NCI-H345 treated with DMSO at 0.1 percent for 48 hours (cell line): ENCODE measurements around the gene WWC2.

Source experiments
- DNase-seq: peaks from one replicate; lab custom pipeline; 2025; ENCODE audit not compliant: unreplicated experiment; lab: John Stamatoyannopoulos, UW

Gene WWC2

DNA sequence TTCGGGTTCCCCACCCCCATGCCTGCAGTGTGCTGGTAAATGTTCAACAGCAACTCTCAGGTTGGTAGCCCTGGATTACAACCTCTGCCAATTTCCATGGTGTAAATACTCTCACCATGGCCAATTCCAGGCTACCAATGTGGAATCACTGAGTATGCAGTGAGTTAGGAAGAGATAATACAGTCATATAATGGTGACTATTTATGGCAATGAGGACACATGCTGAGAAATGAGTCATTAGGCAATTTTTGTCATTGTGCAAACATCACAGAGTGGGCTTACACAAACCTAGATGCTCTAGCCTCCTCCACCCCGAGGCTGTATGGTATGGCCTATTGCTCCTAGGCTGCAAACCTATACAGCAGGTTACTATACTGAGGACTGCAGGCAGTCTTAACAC, 227.8 kb downstream of the WWC2 start:
- no peak for DNase-seq

DNA sequence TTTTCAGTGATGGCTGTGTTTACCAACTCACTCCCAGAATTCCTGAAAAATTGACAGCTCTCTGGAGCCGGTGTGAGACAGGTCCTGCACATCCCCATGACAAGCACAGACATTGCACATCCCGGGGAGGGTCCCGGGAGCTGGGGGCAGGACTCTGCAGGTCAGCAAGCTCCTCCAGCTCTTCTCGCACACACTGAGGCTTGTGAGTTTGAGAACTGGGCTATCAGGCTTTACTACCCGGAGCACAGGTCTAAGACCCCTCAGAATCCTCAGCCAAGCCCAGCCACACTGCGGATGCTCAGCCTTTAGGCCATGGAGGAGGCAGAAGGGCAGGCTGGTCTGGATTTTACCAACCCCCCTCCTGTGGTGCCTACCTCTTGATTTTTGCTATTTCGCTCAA, 228.8 kb downstream of the WWC2 start:
- no peak for DNase-seq

DNA sequence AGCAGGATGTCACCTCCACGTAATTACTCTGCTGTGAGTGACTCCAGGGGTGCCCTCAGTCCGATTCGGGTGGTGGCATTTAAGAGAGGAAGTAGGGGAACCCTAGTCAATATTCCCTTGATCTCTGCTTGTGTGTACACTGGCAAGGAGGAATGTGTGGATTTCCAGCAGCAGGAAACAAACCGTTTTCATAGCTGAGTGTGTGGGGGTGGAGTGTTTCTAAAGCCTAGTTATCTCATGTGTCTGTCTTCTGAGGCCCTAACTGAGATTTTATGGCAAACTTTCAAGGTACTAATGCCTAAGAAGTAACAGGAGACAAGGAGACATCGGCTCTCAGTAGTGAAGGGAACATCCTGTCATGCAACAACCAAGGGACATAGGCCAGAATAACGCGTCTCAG, 229.8 kb downstream of the WWC2 start:
- DNase-seq = no peak

DNA sequence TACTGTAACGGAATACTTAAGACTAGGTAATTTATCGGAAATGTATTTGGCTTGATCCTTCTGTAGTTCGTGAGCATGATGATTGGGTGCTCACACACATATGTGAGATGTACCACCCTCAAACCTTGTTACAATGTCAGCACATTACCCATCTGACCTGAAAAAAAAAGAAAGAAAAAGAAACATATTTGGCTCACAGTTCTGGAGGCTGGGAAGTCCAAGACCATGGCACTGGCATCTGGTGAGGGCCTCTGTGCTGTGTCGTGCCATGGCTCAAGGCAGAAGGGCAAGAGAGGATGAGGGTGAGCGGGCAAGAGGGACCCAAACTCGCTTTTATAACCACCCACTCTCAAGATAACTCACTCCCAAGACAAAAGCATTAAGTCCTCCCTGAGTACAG, 230.2 kb downstream of the WWC2 start:
- no peak for DNase-seq

DNA sequence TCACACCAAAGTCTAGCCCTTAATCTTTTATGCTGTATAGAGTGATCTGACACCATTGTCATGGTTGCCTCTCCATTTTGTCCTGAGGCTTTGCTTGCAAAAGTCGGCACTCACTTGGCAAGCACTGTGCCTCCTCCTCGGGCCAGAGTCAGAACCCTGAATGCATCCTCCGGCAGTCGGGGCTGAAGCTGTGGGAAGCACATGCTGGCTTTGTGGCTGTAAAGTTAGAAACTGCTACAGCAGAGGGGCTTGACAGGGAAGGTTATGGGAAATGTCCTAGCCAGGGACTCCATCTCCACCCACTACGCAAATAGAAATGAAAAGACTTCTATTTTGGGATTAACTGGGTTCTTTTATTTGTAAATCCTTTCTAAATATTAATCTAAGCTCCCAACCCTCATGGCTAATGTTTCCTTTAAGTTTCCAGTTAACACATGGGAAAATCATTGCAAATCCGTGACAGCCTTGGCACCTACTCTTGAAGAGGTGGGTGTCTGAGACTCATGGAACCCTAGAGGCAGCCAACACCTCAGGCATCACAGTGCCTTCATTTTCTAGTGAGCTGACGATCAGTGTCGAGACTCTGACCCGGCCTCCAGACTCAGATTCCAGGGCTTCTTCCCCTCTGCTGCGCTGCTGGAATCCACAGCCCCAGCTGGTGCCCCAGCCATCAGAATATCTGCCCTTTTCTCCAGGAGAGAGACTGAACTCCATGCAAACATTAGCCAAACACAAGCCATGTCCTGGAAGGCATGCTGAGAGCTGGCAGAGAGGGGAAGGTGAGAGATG, 231.1 kb downstream of the WWC2 start:
- no peak for DNase-seq

DNA sequence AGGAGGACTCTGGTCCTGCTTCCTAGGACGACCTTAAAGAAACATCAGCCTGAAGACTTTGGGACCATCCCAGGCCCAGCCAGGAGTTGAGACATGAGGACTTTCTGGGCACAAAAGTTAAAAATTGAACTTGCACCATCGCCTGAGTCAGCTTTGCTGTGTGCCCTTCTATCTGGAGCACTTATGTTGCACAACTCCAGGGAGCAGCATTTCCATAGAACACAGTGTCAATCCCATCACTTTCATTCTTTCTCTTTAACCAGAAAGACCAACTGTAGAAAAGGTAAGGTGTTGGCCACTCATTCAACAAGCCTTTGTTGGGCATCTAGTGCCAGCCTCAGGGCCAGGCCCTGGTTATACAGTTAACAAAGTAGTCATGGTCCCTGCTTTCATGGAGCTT, 231.8 kb downstream of the WWC2 start:
- no peak for DNase-seq

DNA sequence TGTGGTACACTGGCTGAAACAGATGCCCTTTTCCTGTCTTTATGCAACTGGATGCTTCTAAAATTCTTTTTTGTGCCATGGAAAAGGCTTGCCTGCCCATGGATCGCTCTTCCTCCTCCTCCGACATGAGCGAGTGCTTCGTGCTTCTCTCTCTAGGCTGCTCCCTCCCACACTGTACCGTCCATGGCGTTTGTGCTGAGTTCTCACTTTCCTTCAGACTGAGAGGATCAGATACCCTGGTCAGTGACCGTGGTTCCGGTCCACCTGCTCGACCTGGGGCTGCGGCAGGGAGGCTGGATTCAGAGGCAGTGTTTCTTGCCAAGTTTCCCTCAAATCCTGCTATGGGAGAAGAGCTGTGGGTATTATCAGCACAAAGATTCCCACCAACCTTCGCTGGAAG, 233.4 kb downstream of the WWC2 start:
- DNase-seq = no peak

DNA sequence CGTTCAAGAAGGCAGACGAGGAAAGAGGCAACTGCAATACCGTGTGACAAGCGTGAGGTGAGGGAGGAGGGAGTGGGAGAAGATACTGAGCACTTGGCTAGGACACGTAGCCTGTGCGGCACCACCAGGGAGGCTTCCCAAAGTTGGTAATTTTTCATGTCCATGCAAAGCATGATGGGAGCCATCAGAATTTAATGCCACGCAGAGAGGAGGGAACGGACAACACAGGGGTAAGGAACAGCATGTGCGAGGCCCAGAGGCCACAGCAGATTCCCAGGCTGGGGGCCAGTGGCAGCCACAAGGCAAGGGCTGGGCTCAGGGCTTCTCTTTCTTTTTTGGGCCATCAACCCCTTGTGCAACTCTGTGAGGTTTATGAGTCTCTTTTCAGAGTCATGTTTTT, 234.1 kb downstream of the WWC2 start:
- no peak for DNase-seq

DNA sequence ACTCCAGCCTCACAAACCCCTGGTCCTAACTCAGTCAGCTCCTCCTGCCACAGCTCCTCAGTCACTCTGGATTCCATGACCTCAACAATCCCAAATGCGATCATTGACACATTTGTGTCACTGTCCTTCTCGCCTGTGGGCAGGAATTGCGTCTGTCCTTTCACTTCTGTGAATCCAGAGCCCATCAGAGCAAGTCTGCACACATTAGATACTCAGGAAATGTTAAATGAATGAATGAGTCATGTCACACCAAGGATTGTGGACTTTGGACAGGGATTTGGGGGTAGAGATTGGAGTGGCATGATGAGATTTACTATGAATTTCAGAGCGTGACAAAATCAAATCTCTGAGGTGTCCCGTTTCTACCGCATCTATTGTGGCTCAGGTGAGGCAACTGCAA, 234.9 kb downstream of the WWC2 start:
- DNase-seq = no peak

DNA sequence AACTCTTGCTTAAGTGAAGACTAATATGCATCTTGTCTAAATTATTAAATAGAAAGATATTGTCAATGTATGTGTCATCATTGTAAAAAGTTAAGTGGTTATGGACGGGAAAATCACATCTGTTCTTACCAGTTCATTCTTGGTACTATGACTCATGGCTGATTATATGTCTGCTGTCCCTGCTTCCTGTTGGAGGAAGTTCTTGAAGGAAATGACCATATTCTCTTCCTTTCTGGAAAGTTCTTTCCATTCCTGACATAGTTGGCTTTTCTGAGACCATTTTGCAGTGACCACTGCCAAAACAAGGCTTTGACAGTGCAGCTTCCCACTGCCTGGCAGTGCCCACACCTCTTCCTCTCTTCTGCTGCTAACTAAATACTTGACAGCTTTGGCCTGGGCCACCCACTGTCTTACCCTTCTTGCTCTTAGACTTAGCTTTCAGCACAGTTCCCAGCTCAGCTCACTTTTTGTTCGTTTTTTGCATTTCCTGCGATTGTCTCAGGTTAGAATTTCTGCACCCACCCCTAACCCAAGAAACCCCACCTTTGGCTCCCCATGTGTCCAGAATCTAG, 236.4 kb downstream of the WWC2 start:
- DNase-seq = no peak

DNA sequence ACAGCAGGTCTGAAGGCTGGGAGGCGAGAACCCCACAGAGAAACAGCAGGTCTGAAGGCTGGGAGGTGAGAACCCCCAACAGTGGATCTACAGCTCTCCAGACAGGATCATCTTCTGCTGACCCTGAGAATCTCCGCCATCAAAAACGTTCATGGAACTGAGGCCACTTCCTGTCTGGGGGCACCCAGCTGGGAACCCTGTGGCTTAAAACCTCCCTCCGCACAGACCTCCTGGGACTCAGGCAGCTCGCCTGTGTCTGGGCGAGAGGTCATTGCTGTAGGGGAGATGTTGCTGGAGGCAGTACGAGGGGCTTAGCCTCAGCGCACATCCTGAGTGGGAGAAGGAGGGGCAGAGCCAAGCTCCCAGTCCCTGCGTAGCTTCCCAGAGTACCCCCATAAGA, 238.3 kb downstream of the WWC2 start:
- no peak for DNase-seq

DNA sequence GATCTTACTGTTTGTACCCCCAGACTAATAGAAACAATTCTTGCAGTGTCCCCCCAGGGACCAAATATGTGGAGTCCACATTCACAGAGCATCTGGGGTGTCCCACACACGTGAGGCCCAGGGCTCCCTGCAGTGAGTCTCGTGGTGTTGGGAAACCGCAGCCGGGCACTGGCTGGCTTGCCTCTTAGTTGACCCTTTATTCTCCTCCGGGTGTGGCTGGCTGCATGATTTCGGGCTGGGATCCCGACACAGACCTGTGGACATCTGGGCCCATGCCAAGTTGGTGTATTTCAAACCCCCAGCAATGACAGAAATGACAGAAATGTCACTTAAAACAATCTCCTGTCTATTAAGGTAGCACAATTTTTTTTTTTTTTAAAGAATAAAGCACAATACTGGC, 238.8 kb downstream of the WWC2 start:
- no peak for DNase-seq

DNA sequence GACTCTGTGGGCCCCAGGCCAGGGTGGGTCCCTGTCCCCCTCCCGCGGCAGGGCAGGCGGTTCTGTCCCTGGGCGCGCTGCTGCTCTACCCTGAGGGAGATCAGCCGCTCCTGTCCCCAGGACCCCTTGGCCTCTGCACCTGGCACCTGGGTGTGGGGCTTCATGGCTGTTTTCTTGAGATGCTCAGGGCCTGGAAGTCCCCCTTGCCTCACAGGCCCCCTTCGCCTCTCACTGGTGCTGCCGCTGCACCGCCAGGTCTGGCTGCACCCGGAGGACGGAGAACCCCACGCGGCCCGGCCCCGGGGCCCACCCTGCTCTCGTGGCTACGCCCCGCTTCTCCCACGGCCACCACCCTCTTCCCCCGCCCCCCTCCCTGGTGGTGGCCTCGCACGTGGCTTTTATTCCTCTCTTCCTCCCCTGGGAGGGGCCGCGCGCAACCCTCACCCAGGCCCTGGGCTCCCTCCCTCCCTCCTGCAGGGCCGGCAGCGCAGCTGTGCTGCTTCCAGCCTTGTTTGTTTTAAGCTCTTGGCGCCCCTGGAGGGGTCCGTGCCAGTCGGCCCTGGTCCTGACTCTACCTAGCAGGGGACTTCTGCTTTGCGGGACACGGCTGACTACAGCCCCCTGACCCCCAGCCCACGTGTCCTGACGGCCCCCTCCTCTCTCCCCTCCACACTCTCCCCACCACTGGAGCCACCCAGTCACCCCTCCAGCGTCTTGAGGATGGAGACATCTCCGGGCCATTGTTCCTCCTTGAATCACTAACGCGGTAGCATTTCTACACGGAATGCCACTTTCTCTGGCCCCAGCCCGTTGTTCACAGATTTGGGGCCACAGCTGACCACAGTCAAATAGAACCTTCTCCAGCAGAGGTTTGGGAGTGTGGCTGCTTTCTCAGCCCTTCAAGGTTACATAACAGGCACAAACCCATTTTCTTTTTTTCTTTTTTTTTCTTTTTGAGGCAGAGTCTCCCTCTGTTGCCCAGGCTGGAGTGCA, 243.8 kb downstream of the WWC2 start:
- DNase-seq = no peak

DNA sequence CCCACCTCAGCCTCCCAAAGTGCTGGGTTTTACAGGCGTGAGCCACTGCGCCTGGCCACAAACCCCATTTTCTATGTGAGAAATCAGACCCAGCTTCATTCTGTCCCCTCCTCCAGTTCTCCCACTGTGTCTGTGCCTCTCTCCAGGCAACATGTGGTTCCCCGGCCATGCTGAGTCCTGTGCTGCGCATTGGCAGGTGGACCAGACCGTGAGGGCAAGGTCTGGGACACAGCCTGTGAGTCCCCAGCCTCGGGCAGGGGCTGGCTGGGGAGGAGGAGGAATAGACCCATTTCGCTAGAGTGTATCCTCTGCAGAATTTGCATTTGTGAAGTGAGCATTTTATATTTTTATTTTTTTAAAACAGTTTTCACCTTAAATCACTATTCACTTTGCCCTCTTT, 244.7 kb downstream of the WWC2 start:
- DNase-seq = no peak

DNA sequence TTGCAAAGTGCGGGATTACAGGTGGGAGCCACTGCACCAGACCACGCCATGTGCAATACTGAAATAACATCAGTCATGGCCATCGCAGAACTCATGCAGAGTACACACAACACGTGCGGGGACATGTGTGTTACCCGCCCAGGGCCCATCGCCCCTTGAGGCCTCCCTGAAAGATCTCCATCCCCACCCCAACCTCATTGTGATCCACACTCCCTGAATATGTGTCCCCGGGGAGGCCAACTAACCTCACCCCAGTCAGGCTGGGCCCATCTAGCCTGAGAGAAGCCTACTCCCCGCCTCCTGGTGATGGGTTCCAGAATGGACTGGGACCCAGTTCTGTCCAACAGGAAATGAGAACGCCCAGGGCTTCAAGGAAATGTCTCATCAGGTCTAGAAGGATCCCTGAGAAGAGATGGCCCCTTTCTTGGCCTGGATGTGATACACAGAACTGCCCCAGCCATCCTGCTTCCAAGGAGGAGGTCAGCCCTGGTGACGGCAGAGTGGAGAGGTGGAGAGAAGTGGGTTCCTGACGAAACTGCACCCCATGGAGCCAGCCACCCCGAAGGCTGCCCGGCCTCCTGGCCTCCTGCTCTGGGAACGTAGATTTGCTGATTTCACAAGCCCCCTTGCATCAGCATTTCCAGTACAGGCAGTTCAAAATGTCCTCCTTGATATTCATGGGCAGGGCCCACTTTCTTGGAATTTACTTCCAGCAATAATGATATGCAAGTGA, 245.6 kb downstream of the WWC2 start:
- no peak for DNase-seq

DNA sequence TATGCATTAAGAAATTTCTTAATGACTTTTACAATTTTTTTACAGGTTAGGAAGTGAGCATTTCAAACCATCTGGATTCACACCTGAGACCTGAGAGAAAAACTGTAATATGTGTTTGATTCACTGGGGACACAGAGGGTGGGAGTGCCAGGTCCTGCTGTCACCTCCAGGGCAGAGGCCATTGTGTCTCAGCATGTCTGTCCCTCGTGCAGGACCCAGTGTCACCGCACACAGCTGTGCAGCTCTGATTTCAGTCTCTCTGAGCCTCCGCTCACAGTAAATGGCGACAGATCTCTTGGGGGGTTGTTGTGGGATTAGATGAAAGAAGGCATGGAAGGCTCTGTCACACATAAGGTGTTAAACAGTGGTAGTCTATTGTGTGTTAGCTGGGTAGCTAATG, 246.2 kb downstream of the WWC2 start:
- DNase-seq = no peak

DNA sequence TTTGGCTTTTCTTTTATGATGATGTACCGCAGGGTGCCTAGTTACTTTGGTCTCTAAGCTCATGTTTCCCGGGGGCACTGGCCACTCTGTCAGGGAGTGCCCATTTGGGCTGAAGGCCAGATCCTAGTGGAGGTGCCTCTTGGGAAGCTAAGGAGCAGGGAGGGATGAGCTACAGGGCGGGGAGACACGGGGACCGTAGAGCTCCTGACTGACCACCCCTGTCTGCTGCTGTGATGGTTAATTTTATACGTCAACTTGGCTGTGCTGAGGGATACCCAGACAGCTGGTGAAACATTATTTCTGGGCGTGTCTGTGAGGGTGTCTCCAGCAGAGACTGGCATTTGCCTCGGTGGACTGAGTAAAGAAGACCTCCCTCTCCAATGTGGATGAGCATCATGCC, 248.1 kb downstream of the WWC2 start:
- no peak for DNase-seq

DNA sequence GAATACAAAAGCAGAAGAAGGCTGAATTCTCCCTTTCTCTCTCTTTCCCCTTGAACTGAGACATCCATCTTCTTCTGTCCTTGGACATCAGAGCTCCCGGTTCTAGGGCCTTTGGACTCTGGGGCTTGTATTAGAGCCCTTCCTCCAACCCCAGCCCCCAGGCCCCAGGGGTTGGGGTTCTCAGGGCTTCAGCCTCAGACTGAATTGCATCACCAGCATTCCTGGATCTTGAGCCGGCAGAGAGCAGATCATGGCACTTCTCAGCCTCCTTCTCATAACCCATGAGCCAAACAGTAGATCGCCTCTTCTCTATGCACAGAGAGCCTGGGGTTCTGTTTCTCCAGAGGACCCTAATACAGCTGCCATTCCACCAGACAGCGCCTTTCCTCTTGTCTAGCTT, 248.5 kb downstream of the WWC2 start:
- no peak for DNase-seq

DNA sequence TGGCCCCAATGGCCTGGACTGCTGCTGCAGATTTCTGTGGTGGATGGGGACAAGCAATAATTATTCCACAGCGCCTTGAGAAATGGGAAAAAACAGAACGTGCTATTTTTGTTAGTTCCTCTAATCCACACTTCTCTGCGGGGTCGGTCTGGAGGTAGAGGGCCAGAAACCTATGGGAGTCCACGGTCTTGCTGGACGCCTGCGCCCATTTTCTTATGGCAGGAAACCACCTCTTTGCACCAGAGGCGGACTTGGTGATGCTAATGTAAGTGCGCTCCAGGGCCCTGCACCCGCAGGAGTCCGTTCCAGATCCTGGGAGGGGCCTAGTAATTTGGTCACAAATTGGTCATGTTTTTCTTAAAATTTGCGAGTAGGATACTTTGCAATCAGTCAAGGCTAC, 249.1 kb downstream of the WWC2 start:
- no peak for DNase-seq

DNA sequence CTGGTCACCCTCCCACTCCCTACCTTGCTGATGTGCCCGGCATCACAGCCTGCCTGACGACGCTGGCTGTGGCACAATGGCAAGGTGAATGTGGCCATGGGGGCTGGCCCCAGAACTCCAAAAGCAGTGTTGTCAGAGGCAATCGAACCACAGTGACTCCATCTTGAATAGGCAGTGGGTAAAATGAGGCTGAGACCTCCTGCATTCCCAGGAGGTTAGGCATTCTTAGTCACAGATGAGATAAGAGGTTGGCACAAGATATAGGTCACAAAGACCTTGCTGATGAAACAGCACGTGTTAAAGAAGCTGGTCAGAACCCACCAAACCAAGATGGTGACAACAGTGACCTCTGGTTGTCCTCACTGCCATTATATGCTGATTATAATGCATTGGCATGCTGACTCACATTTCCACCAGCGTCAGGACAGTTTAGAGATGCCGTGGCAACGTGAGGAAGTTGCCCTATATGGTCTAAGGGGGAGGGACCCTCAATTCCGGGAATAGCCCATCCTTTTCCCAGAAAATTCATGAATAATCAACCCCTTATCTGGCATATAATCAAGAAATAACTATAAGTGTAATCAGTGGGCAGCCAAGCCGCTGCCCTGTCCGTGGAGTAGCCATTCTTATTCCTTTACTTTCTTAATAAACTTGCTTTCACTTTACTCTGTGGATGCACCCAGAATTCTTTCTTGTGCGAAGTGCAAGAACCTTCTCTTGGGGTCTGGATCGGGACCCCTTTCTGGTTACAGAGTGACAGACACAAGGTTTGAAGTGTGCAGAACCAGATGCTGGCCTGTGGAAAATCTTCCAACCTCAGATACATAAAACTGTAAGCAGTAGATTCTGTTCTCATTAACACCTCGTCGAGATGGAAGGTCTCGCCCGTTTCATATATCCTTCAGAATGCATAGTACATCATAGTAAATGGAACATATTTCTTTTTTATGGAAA, 249.9 kb downstream of the WWC2 start:
- DNase-seq = no peak
